Trophoblast cell (in vitro differentiated cells and primary cell): ENCODE results near the gene LRRC8D.

ENCODE experiments used
- DNase-seq, 2 donors: peaks; one replicate each; pipeline ENCODE4 v3.0.0-alpha.2; 2016
- H2AFZ ChIP-seq: 2 replicates; pipeline ENCODE4 v1.6.1; 2013; ENCODE audit warnings: low read length, moderate library complexity, mild to moderate bottlenecking; ENCODE audit not compliant: insufficient read depth, poor library complexity
- H2AK5ac ChIP-seq: 2 replicates; pipeline ENCODE4 v1.6.1; 2013; ENCODE audit warnings: mild to moderate bottlenecking, low read length
- H2BK120ac ChIP-seq: 2 replicates; pipeline ENCODE4 v1.6.1; 2013; ENCODE audit warnings: low read length, mild to moderate bottlenecking, moderate library complexity; ENCODE audit not compliant: insufficient read depth, poor library complexity
- H2BK12ac ChIP-seq: 2 replicates; pipeline ENCODE4 v1.6.1; 2013; ENCODE audit warnings: mild to moderate bottlenecking, low read length, moderate library complexity
- H2BK5ac ChIP-seq: 2 replicates; pipeline ENCODE4 v1.6.1; 2013; ENCODE audit warnings: low read length, low read depth, moderate library complexity, mild to moderate bottlenecking; ENCODE audit not compliant: poor library complexity
- H3K14ac ChIP-seq: 2 replicates; pipeline ENCODE4 v1.6.1; 2013; ENCODE audit warnings: mild to moderate bottlenecking, low read length
- H3K18ac ChIP-seq: 2 replicates; pipeline ENCODE4 v1.6.1; 2013; ENCODE audit warnings: mild to moderate bottlenecking, low read length
- H3K23ac ChIP-seq: 2 replicates; pipeline ENCODE4 v1.6.1; 2013; ENCODE audit warnings: low read length
- H3K27ac ChIP-seq: 2 replicates; pipeline ENCODE4 v1.5.1; 2013; ENCODE audit warnings: low read depth, mild to moderate bottlenecking, inconsistent platforms, low read length, moderate library complexity
- H3K27me3 ChIP-seq: 2 replicates; pipeline ENCODE4 v1.6.1; 2013; ENCODE audit warnings: inconsistent platforms, mild to moderate bottlenecking, low read length, moderate library complexity; ENCODE audit not compliant: insufficient read depth
- H3K36me3 ChIP-seq, 2 experiments: 1 replicate in 1 of 2; 2 replicates in 1 of 2; pipeline ENCODE4 v1.6.1; 2013; ENCODE audit warnings: low read length in 2 of 2, mild to moderate bottlenecking in 2 of 2, moderate library complexity in 1 of 2; ENCODE audit not compliant: insufficient read depth in 2 of 2, control insufficient read depth in 1 of 2
- H3K4ac ChIP-seq: 2 replicates; pipeline ENCODE4 v1.6.1; 2013; ENCODE audit warnings: low read depth, mild to moderate bottlenecking, low read length, moderate library complexity
- H3K4me1 ChIP-seq, 2 experiments: 1 replicate in 1 of 2; 2 replicates in 1 of 2; pipeline ENCODE4 v1.6.1; 2013; ENCODE audit warnings: low read length in 2 of 2, mild to moderate bottlenecking in 2 of 2, moderate library complexity in 1 of 2; ENCODE audit not compliant: insufficient read depth in 2 of 2, control insufficient read depth in 1 of 2
- H3K4me2 ChIP-seq: 2 replicates; pipeline ENCODE4 v1.6.1; 2013; ENCODE audit warnings: inconsistent platforms, mild to moderate bottlenecking, low read length, moderate library complexity
- H3K4me3 ChIP-seq: 2 replicates; pipeline ENCODE4 v1.5.1; 2013; ENCODE audit warnings: mild to moderate bottlenecking, low read depth, low read length, inconsistent platforms
- H3K79me1 ChIP-seq: one replicate; pipeline ENCODE4 v1.6.1; 2013; ENCODE audit warnings: low read length
- H3K79me2 ChIP-seq: 2 replicates; pipeline ENCODE4 v1.6.1; 2013; ENCODE audit warnings: low read length, mild to moderate bottlenecking; ENCODE audit not compliant: control insufficient read depth, insufficient read depth, poor library complexity
- H3K9ac ChIP-seq: 2 replicates; pipeline ENCODE4 v1.6.1; 2013; ENCODE audit warnings: mild to moderate bottlenecking, low read length
- H3K9me3 ChIP-seq: 2 replicates; pipeline ENCODE4 v1.6.1; 2013; ENCODE audit warnings: low read depth, mild to moderate bottlenecking, control low read depth, inconsistent platforms, low read length; ENCODE audit not compliant: insufficient read depth
- H4K12ac ChIP-seq: 2 replicates; pipeline ENCODE4 v1.6.1; 2013; ENCODE audit warnings: low read depth, mild to moderate bottlenecking, low read length, moderate library complexity
- H4K8ac ChIP-seq: 2 replicates; pipeline ENCODE4 v1.6.1; 2013; ENCODE audit warnings: low read depth, mild to moderate bottlenecking, low read length, moderate library complexity
- H4K91ac ChIP-seq: one replicate; pipeline ENCODE4 v1.6.1; 2013; ENCODE audit warnings: low read depth, mild to moderate bottlenecking, low read length, moderate library complexity
- WGBS: extraction: QIAGEN DNeasy Blood & Tissue Kit; methylation state at CpG from one replicate; pipeline ENCODE4 v1.1.7; 2013; ENCODE audit warnings: missing lambda C conversion rate; ENCODE audit not compliant: insufficient read length, insufficient coverage; ENCODE audit errors: extremely low coverage; 5-methylcytosine and 5-hydroxymethylcytosine counted together

Gene LRRC8D

DNA sequence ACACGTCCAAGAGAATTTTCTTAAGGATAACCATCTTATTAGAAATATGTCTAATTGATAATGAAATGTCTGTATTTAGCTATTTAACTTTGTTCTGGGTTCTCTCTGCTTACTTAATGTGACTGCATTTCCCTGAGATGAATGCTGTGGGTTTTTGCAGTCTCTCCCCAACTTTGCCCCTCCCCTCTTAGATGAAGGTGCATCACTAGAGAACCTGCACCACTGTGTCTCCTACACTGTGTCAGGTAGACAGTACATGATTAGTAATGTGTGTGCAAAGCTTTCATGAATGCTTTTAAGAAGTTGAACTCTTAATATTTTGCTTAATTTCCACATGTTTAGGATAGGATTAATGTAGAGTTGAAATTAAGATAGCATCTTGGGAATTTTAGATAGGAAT is 51.7 kb downstream of the LRRC8D start:
- Histone ChIP-seq H2AFZ (no peak overlapping the region), H3K9ac (no peak overlapping the region), H3K4me2 (no peak overlapping the region), H4K91ac (no peak overlapping the region), H4K12ac (no peak overlapping the region), H3K79me1 (no peaks in the 10 kb centered on the region), H2BK12ac (no peak overlapping the region), H3K9me3 (no peaks in the 10 kb centered on the region), H4K8ac (no peak overlapping the region), H3K79me2 (no peaks in the 10 kb centered on the region), H2BK5ac (no peak overlapping the region), H3K36me3 (peaks cover 5 to 6% of the 10 kb centered on the region in 2 experiments), H3K4me3 (no peak overlapping the region), H2AK5ac (no peak overlapping the region), H3K23ac (no peak overlapping the region), H3K14ac (no peak overlapping the region), H2BK120ac (no peak overlapping the region), H3K27ac (no peak overlapping the region), H3K27me3 (no peaks in the 10 kb centered on the region), H3K18ac (no peak overlapping the region), H3K4ac (no peak overlapping the region), H3K4me1 (peaks cover 0 to 2% of the 10 kb centered on the region in 2 experiments)
- no peak for DNase-seq
- WGBS = no CpG with 5 or more reads among the region's 1 CpG

DNA sequence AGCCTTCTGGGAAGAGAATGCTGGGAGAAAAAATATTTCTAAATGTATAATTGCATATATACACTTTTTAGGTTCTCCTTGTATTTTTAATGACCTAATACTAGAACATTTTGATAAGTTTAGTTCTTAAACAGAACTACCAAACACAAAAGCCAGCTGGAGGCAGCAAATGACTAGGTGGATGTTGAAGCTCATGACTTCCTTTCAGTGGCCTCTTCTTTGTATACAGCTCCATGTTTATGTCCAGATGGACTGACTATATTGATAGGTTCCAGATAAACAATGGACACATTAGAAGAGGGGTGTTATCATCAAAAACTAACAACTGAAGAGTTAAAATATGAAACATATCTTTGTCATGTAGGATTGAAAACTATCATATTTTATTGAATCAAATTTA is 52.5 kb downstream of the LRRC8D start:
- no peak overlapping the region for H3K9ac ChIP-seq
- H2AFZ ChIP-seq = no peak overlapping the region
- no peak overlapping the region for H2BK12ac ChIP-seq
- peaks cover 0 to 2% of the 10 kb centered on the region in 2 experiments for H3K4me1 ChIP-seq
- no peak for DNase-seq
- no peaks in the 10 kb centered on the region for H3K79me2 ChIP-seq
- no peak overlapping the region for H3K14ac ChIP-seq
- H3K27ac ChIP-seq = no peak overlapping the region
- no peak overlapping the region for H2BK120ac ChIP-seq
- no peak overlapping the region for H4K91ac ChIP-seq
- no peak overlapping the region for H3K23ac ChIP-seq
- peaks cover 5 to 6% of the 10 kb centered on the region in 2 experiments for H3K36me3 ChIP-seq
- no peak overlapping the region for H2BK5ac ChIP-seq
- H3K4ac ChIP-seq = no peak overlapping the region
- H3K4me2 ChIP-seq = no peak overlapping the region
- H2AK5ac ChIP-seq = no peak overlapping the region
- no peak overlapping the region for H4K8ac ChIP-seq
- no peak overlapping the region for H4K12ac ChIP-seq
- no peak overlapping the region for H3K4me3 ChIP-seq
- no peaks in the 10 kb centered on the region for H3K9me3 ChIP-seq
- H3K18ac ChIP-seq = no peak overlapping the region
- no peaks in the 10 kb centered on the region for H3K79me1 ChIP-seq
- no peaks in the 10 kb centered on the region for H3K27me3 ChIP-seq

- H4K91ac ChIP-seq = no peak overlapping the region
- no peak overlapping the region for H2BK120ac ChIP-seq
- H3K23ac ChIP-seq = no peak overlapping the region
- H3K36me3 ChIP-seq = peaks cover 5% of the 10 kb centered on the region in 2 experiments
- H2AFZ ChIP-seq = no peak overlapping the region
- no peaks in the 10 kb centered on the region for H3K9me3 ChIP-seq
- WGBS = no CpG with 5 or more reads among the region's 3 CpGs
- H3K4me3 ChIP-seq = no peak overlapping the region
- H3K18ac ChIP-seq = no peak overlapping the region
- no peak overlapping the region for H2BK12ac ChIP-seq
- no peak overlapping the region for H3K14ac ChIP-seq
- H2BK5ac ChIP-seq = no peak overlapping the region
- no peaks in the 10 kb centered on the region for H3K79me2 ChIP-seq
- H3K4me2 ChIP-seq = no peak overlapping the region
- no peaks in the 10 kb centered on the region for H3K27me3 ChIP-seq
- no peak overlapping the region for H3K9ac ChIP-seq
- no peaks in the 10 kb centered on the region for H3K79me1 ChIP-seq
- no peak overlapping the region for H4K8ac ChIP-seq
- H3K27ac ChIP-seq = no peak overlapping the region
- peak in 1 of 2 donors; percentile 68 for DNase-seq
- H2AK5ac ChIP-seq = no peak overlapping the region
- no peak overlapping the region for H3K4ac ChIP-seq
- H4K12ac ChIP-seq = no peak overlapping the region
- H3K4me1 ChIP-seq = peaks cover 0 to 2% of the 10 kb centered on the region in 2 experiments
Observed at GRCh38 chr1:89873770-89874169, 52.9 kb downstream of the LRRC8D start.

DNA sequence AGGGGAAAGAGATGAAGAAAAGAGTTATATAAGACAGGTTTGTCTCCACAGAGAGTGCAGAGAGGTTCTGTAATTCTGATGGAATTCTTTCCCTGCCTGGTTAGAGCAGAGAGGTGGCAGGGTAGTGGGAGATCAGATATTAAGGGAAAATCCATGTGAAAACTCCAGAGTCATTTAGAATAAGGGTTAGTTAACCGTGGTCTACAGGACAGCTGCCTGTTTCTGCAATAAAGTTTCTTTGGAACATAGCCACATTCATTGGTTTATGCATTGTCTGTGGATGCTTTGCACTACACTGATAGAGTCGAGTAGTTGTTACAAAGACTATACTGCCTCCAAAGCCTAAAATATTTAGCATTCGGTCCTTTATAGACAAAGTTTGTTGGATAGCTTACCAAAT is 55.6 kb downstream of the LRRC8D start:
- H2BK12ac ChIP-seq = no peak overlapping the region
- no peak overlapping the region for H3K23ac ChIP-seq
- H2AK5ac ChIP-seq = no peak overlapping the region
- no peaks in the 10 kb centered on the region for H3K79me1 ChIP-seq
- H3K4ac ChIP-seq = no peak overlapping the region
- H3K79me2 ChIP-seq = no peaks in the 10 kb centered on the region
- no peaks in the 10 kb centered on the region for H3K36me3 ChIP-seq
- peaks cover 0 to 2% of the 10 kb centered on the region in 2 experiments for H3K4me1 ChIP-seq
- H3K14ac ChIP-seq = no peak overlapping the region
- no peak overlapping the region for H4K91ac ChIP-seq
- no peaks in the 10 kb centered on the region for H3K27me3 ChIP-seq
- no peaks in the 10 kb centered on the region for H3K9me3 ChIP-seq
- H3K4me3 ChIP-seq = no peak overlapping the region
- no peak overlapping the region for H4K12ac ChIP-seq
- H3K18ac ChIP-seq = no peak overlapping the region
- H3K9ac ChIP-seq = no peak overlapping the region
- no CpG with 5 or more reads among the region's 3 CpGs for WGBS
- no peak for DNase-seq
- H2BK5ac ChIP-seq = no peak overlapping the region
- H2AFZ ChIP-seq = no peak overlapping the region
- H3K27ac ChIP-seq = no peak overlapping the region
- H3K4me2 ChIP-seq = no peak overlapping the region
- H2BK120ac ChIP-seq = no peak overlapping the region
- H4K8ac ChIP-seq = no peak overlapping the region
